ENCODE measurements around the gene TBC1D22A. TPM values are rescaled to one million over a fixed set of nuclear protein-coding genes. Genes with fewer than 3 reads are reported as not detected.

TBC1D22A gene
- total RNA-seq, 8 experiments from 2014 or later, result 6.6 to 31.4 (median 12.3) TPM

GRCh38 chr22:46963672-46964545 is 201.5 kb downstream of the TBC1D22A start:
- ATAC-seq (replicated peaks in 6 of 8), result peak in 1 of 8 experiments; percentile 32
- H3K4me3 ChIP-seq, result no peak overlapping the region
- in situ Hi-C loops (cut with MboI; ENCODE audit: low pct_unique_long_range_greater_than_20kb in 2 of 9, low sequenced_read_pairs in 9 of 9, unreplicated experiment in 9 of 9), result no loop called here
- WGBS, 10 experiments, result 70 to 100% (median 89%) methylated on average over 1 to 6 of the region's 16 CpGs; no CpG with 5 or more reads in 3 of the 10 experiments
- no peak overlapping the region for H3K27ac ChIP-seq
- H3K4me1 ChIP-seq (replicated peaks in 1 of 2), result peaks cover 5 to 13% of the 10 kb centered on the region in 2 donors

GRCh38 chr22:46964773-46965550 is 202.5 kb downstream of the TBC1D22A start:
- in situ Hi-C loops (cut with MboI; ENCODE audit: low pct_unique_long_range_greater_than_20kb in 2 of 9, low sequenced_read_pairs in 9 of 9, unreplicated experiment in 9 of 9), result no loop called here
- ATAC-seq (replicated peaks in 6 of 8), result no peak
- Histone ChIP-seq H3K4me3 (no peak overlapping the region), H3K4me1 (replicated peaks in 1 of 2) (peaks cover 5 to 7% of the 10 kb centered on the region in 2 donors), H3K27ac (no peak overlapping the region)
- 85 to 100% (median 90%) methylated on average over 1 to 17 of the region's 31 CpGs; no CpG with 5 or more reads in 3 of the 10 experiments for WGBS, 10 experiments

GRCh38 chr22:46965555-46966494 is 203.4 kb downstream of the TBC1D22A start:
- H3K4me3 ChIP-seq, result no peak overlapping the region
- ATAC-seq (replicated peaks in 6 of 8), result peak in 1 of 8 experiments; percentile 64
- H3K27ac ChIP-seq, result no peak overlapping the region
- H3K4me1 ChIP-seq (replicated peaks in 1 of 2), result peaks cover 11 to 12% of the 10 kb centered on the region in 2 donors
- in situ Hi-C loops (cut with MboI; ENCODE audit: low pct_unique_long_range_greater_than_20kb in 2 of 9, low sequenced_read_pairs in 9 of 9, unreplicated experiment in 9 of 9), result no loop called here
- 81 to 100% (median 91%) methylated on average over 3 to 16 of the region's 33 CpGs; no CpG with 5 or more reads in 2 of the 10 experiments for WGBS, 10 experiments

- ATAC-seq (replicated peaks in 6 of 8), result no peak
- no peak overlapping the region for H3K27ac ChIP-seq
- in situ Hi-C loops (cut with MboI; ENCODE audit: low pct_unique_long_range_greater_than_20kb in 2 of 9, low sequenced_read_pairs in 9 of 9, unreplicated experiment in 9 of 9), result no loop called here
- no peak overlapping the region for H3K4me3 ChIP-seq
- peaks cover 18 to 19% of the 10 kb centered on the region in 2 donors for H3K4me1 ChIP-seq (replicated peaks in 1 of 2)
- 51 to 100% (median 90%) methylated on average over 1 to 4 of the region's 4 CpGs; no CpG with 5 or more reads in 3 of the 10 experiments for WGBS, 10 experiments
These were observed 204.0 kb downstream of the TBC1D22A start for GRCh38 chr22:46966495-46966845.

- in situ Hi-C loops (cut with MboI; ENCODE audit: low pct_unique_long_range_greater_than_20kb in 2 of 9, low sequenced_read_pairs in 9 of 9, unreplicated experiment in 9 of 9), result no loop called here
- no peak for ATAC-seq (replicated peaks in 6 of 8)
These were observed 204.4 kb downstream of the TBC1D22A start for GRCh38 chr22:46966846-46967245.

GRCh38 chr22:46967445-46968358 is 205.3 kb downstream of the TBC1D22A start:
- WGBS, 10 experiments, result 60 to 100% (median 90%) methylated on average over 1 to 14 of the region's 20 CpGs
- no peak for ATAC-seq (replicated peaks in 6 of 8)
- H3K27ac ChIP-seq, result no peak overlapping the region
- H3K4me1 ChIP-seq (replicated peaks in 1 of 2), result peaks cover 23 to 27% of the 10 kb centered on the region in 2 donors
- no peak overlapping the region for H3K4me3 ChIP-seq
- in situ Hi-C loops (cut with MboI; ENCODE audit: low pct_unique_long_range_greater_than_20kb in 2 of 9, low sequenced_read_pairs in 9 of 9, unreplicated experiment in 9 of 9), result no loop called here

More at GRCh38 chr22:46966846-46967245, 204.4 kb downstream of the TBC1D22A start:
- Histone ChIP-seq H3K27ac (no peak overlapping the region), H3K4me1 (replicated peaks in 1 of 2) (peaks cover 22 to 23% of the 10 kb centered on the region in 2 donors), H3K4me3 (no peak overlapping the region)
- 80 to 92% (median 88%) methylated on average over 1 to 9 of the region's 16 CpGs; no CpG with 5 or more reads in 4 of the 10 experiments for WGBS, 10 experiments

- in situ Hi-C loops (cut with MboI; ENCODE audit: low pct_unique_long_range_greater_than_20kb in 2 of 9, low sequenced_read_pairs in 9 of 9, unreplicated experiment in 9 of 9), result no loop called here
- WGBS, 10 experiments, result 93 to 95% (median 94%) methylated on average over 4 to 8 of the region's 27 CpGs; no CpG with 5 or more reads in 7 of the 10 experiments
- Histone ChIP-seq H3K4me3 (no peak overlapping the region), H3K27ac (no peak overlapping the region), H3K4me1 (replicated peaks in 1 of 2) (peaks cover 23 to 27% of the 10 kb centered on the region in 2 donors)
- ATAC-seq (replicated peaks in 6 of 8), result no peak
These were observed 205.9 kb downstream of the TBC1D22A start for GRCh38 chr22:46968359-46968740.

- H3K4me3 ChIP-seq, result no peak overlapping the region
- ATAC-seq (replicated peaks in 6 of 8), result no peak
- in situ Hi-C loops (cut with MboI; ENCODE audit: low pct_unique_long_range_greater_than_20kb in 2 of 9, low sequenced_read_pairs in 9 of 9, unreplicated experiment in 9 of 9), result no loop called here
- WGBS, 10 experiments, result 40 to 89% (median 80%) methylated on average over 1 to 3 of the region's 6 CpGs; no CpG with 5 or more reads in 7 of the 10 experiments
- H3K27ac ChIP-seq, result no peak overlapping the region
- peaks cover 23 to 27% of the 10 kb centered on the region in 2 donors for H3K4me1 ChIP-seq (replicated peaks in 1 of 2)
These were observed 206.4 kb downstream of the TBC1D22A start for GRCh38 chr22:46968848-46969247.

- no peak overlapping the region for H3K27ac ChIP-seq
- peaks cover 23 to 24% of the 10 kb centered on the region in 2 donors for H3K4me1 ChIP-seq (replicated peaks in 1 of 2)
- ATAC-seq (replicated peaks in 6 of 8), result no peak
- in situ Hi-C loops (cut with MboI; ENCODE audit: low pct_unique_long_range_greater_than_20kb in 2 of 9, low sequenced_read_pairs in 9 of 9, unreplicated experiment in 9 of 9), result no loop called here
- no peak overlapping the region for H3K4me3 ChIP-seq
- 80 to 100% (median 100%) methylated on average over 1 to 3 of the region's 4 CpGs; no CpG with 5 or more reads in 2 of the 10 experiments for WGBS, 10 experiments
These were observed 207.0 kb downstream of the TBC1D22A start for GRCh38 chr22:46969491-46969890.

GRCh38 chr22:46969961-46970360 is 207.5 kb downstream of the TBC1D22A start:
- WGBS, 10 experiments, result 60 to 80% methylated on average over 1 of the region's 6 CpGs; no CpG with 5 or more reads in 8 of the 10 experiments
- ATAC-seq (replicated peaks in 6 of 8), result no peak
- Histone ChIP-seq H3K4me1 (replicated peaks in 1 of 2) (peaks cover 23 to 24% of the 10 kb centered on the region in 2 donors), H3K27ac (no peak overlapping the region), H3K4me3 (no peak overlapping the region)
- in situ Hi-C loops (cut with MboI; ENCODE audit: low pct_unique_long_range_greater_than_20kb in 2 of 9, low sequenced_read_pairs in 9 of 9, unreplicated experiment in 9 of 9), result no loop called here

GRCh38 chr22:46970411-46971098 is 208.1 kb downstream of the TBC1D22A start:
- peaks cover 18 to 20% of the 10 kb centered on the region in 2 donors for H3K4me1 ChIP-seq (replicated peaks in 1 of 2)
- H3K4me3 ChIP-seq, result no peak overlapping the region
- ATAC-seq (replicated peaks in 6 of 8), result peak in 5 of 8 experiments; percentile 48 to 70 (median 58)
- H3K27ac ChIP-seq, result peak overlapping the region in 1 of 2 donors; percentile 55
- WGBS, 10 experiments, result 17 to 100% (median 86%) methylated on average over 1 to 7 of the region's 13 CpGs; no CpG with 5 or more reads in 1 of the 10 experiments
- in situ Hi-C loops (cut with MboI; ENCODE audit: low pct_unique_long_range_greater_than_20kb in 2 of 9, low sequenced_read_pairs in 9 of 9, unreplicated experiment in 9 of 9), result no loop called here

All from motor neuron (in vitro differentiated cells).